Hepatocyte (in vitro differentiated cells): ENCODE results near the gene FGF5. TPM values are rescaled to one million over a fixed set of nuclear protein-coding genes. Genes with fewer than 3 reads are reported as not detected.

Experiments used
- DNase-seq: peaks from one replicate; pipeline ENCODE4 v3.0.0-alpha.2; 2016; ENCODE audit warnings: low spot score
- H2AFZ ChIP-seq: fragments of 200-600 bp; sonication (generic); 2 replicates; pipeline ENCODE4 v1.6.0; 2016; ENCODE audit warnings: antibody characterized with exemption, mild to moderate bottlenecking
- H3K27ac ChIP-seq: fragments of 200-600 bp; sonication (generic); 2 replicates; pipeline ENCODE4 v1.5.1; 2016; ENCODE audit warnings: mild to moderate bottlenecking
- H3K27me3 ChIP-seq: fragments of 200-600 bp; sonication (generic); 2 replicates; pipeline ENCODE4 v1.6.1; 2016
- H3K36me3 ChIP-seq: fragments of 200-600 bp; sonication (generic); replicated peaks from 2 replicates; pipeline ENCODE4 v1.5.1; 2016; ENCODE audit warnings: low read depth; ENCODE audit not compliant: insufficient read depth
- H3K4me1 ChIP-seq: fragments of 200-600 bp; sonication (generic); 2 replicates; pipeline ENCODE4 v1.5.1; 2016; ENCODE audit warnings: mild to moderate bottlenecking, moderate library complexity; ENCODE audit not compliant: insufficient read depth
- H3K4me2 ChIP-seq: fragments of 200-600 bp; sonication (generic); 2 replicates; pipeline ENCODE4 v1.6.0; 2016
- H3K4me3 ChIP-seq: fragments of 200-600 bp; sonication (generic); 2 replicates; pipeline ENCODE4 v1.5.1; 2016; ENCODE audit warnings: mild to moderate bottlenecking
- H3K79me2 ChIP-seq: fragments of 200-600 bp; sonication (generic); 2 replicates; pipeline ENCODE4 v1.6.0; 2017; ENCODE audit warnings: mild to moderate bottlenecking
- H3K9me2 ChIP-seq: fragments of 200-600 bp; sonication (generic); replicated peaks from 2 replicates; pipeline ENCODE4 v1.6.0; 2017; ENCODE audit warnings: mild to moderate bottlenecking; ENCODE audit not compliant: insufficient read depth
- H3K9me3 ChIP-seq: fragments of 200-600 bp; sonication (generic); 2 replicates; pipeline ENCODE4 v1.5.1; 2016; ENCODE audit warnings: low read depth, mild to moderate bottlenecking
- H4K20me1 ChIP-seq: fragments of 200-600 bp; sonication (generic); 2 replicates; pipeline ENCODE4 v1.6.0; 2016; ENCODE audit warnings: mild to moderate bottlenecking; ENCODE audit not compliant: insufficient read depth, poor library complexity, severe bottlenecking
- CTCF ChIP-seq: fragments of 200-600 bp; sonication (generic); IDR thresholded peaks from 2 replicates; pipeline ENCODE4 v1.5.1; 2016; ENCODE audit warnings: antibody characterized with exemption, mild to moderate bottlenecking; ENCODE audit not compliant: poor library complexity
- EZH2 ChIP-seq: fragments of 200-600 bp; sonication (generic); IDR thresholded peaks from 2 replicates; pipeline ENCODE4 v1.6.1; 2016; ENCODE audit warnings: antibody characterized with exemption, mild to moderate bottlenecking, borderline replicate concordance
- EZH2phosphoT487 ChIP-seq: fragments of 200-600 bp; sonication (generic); IDR thresholded peaks from one replicate; pipeline ENCODE4 v1.6.1; 2018; ENCODE audit warnings: antibody characterized with exemption, mild to moderate bottlenecking, low read depth, moderate library complexity; ENCODE audit not compliant: unreplicated experiment, severe bottlenecking
- WGBS: methylation state at CpG from one replicate; pipeline ENCODE4 v1.1.6; 2016; ENCODE audit warnings: low lambda C conversion rate; ENCODE audit errors: missing lambda C conversion rate; 5-methylcytosine and 5-hydroxymethylcytosine counted together
- polyA plus RNA-seq: library from polyadenylated mRNA; unstranded; fragments of >200 nt; fragmentation: Nextera tagmentation; extraction: Ambion mirVana; gene quantifications from 2 replicates; pipeline ENCODE4 v1.2.1, GENCODE V29; 2016
- total RNA-seq: library from RNA; depleted of rRNA; stranded (reverse); fragments of >200 nt; gene quantifications from 2 replicates; pipeline ENCODE4 v1.2.3, GENCODE V29; 2014

Gene FGF5
- total and polyA plus RNA-seq, 2 experiments from 2014 or later = 0.42 TPM; not detected in 1

DNA sequence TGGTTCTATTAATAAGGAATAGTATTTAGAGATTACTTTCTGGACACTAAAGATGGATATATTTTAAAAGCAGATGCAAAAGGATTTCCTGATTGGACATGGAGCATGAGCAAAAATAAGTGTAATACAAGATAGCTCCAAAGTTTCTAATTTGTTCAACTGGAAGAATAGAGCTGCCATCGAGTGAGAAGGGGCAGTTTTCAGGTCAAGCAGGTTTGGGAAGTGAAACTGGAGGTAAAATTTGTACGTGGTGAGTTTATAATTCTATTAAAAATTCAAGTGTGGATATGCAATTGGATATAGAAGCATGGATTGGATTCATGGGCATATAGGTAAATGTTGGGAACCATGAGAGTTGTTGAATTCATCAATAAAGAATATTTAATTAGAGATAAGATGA, 37.3 kb upstream of the FGF5 start:
- TF ChIP-seq CTCF (no peak), EZH2phosphoT487 (no peak), EZH2 (no peak)
- Histone ChIP-seq H3K4me2 (no peak overlapping the region), H3K4me3 (no peak overlapping the region), H3K27me3 (peaks cover 37% of the 10 kb centered on the region), H3K79me2 (no peaks in the 10 kb centered on the region), H3K27ac (no peak overlapping the region), H3K4me1 (no peaks in the 10 kb centered on the region), H2AFZ (no peak overlapping the region), H3K36me3 (no peaks in the 10 kb centered on the region), H4K20me1 (no peaks in the 10 kb centered on the region), H3K9me3 (no peaks in the 10 kb centered on the region), H3K9me2 (no peaks in the 10 kb centered on the region)
- no peak for DNase-seq
- WGBS = 59% methylated on average over 2 of the region's 2 CpGs

DNA sequence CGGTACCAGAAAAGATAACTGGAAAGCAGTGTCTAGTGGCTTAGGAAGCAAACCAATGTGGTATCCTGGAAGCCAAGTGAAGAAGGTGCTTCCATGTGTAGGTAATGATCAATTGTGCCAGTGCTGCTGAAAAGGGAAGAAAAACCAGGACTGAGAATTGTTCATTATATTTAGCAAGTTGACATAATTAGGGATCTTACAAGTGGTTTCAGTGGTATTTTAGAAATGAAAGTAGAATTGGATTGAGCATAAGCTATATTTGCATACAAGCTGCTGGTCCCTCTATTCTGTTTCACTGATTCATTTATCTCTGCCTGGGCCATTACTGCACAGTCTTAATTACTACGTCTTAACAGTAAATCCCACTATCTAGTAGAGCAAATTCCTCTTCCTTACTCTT, 36.9 kb upstream of the FGF5 start:
- Histone ChIP-seq H3K4me1 (no peaks in the 10 kb centered on the region), H4K20me1 (no peaks in the 10 kb centered on the region), H3K36me3 (no peaks in the 10 kb centered on the region), H3K79me2 (no peaks in the 10 kb centered on the region), H3K27ac (no peak overlapping the region), H3K27me3 (peaks cover 37% of the 10 kb centered on the region), H2AFZ (no peak overlapping the region), H3K9me3 (no peaks in the 10 kb centered on the region), H3K4me3 (no peak overlapping the region), H3K9me2 (no peaks in the 10 kb centered on the region), H3K4me2 (no peak overlapping the region)
- DNase-seq = no peak
- 87% methylated on average over 2 of the region's 2 CpGs for WGBS
- TF ChIP-seq EZH2 (no peak), EZH2phosphoT487 (no peak), CTCF (no peak)

DNA sequence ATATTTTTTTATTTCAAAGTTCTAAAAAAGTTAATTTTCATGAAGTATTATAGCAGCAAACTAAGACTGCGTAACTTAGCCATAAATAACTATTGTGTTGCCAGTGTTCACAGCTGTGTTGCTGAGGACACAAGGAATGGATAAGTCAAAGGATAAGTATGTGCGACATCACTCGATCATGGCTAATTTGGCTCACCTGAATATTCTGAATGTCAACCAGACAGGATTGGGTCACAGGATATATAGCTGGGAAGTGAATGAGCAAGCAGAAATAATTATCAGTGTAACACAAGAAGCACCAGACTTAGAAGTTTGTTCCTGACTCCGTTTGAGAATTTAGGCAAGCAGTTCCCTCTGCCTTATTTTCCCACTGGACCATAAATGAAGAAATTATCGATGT, 35.3 kb upstream of the FGF5 start:
- peaks cover 31% of the 10 kb centered on the region for H3K27me3 ChIP-seq
- TF ChIP-seq CTCF = no peak
- no peak for TF ChIP-seq EZH2
- TF ChIP-seq EZH2phosphoT487 = no peak
- no peaks in the 10 kb centered on the region for H3K4me1 ChIP-seq
- H4K20me1 ChIP-seq = no peaks in the 10 kb centered on the region
- H3K4me3 ChIP-seq = no peak overlapping the region
- H3K79me2 ChIP-seq = no peaks in the 10 kb centered on the region
- DNase-seq = no peak
- 89% methylated on average over 5 of the region's 5 CpGs for WGBS
- no peaks in the 10 kb centered on the region for H3K36me3 ChIP-seq
- no peak overlapping the region for H2AFZ ChIP-seq
- H3K9me3 ChIP-seq = no peaks in the 10 kb centered on the region
- H3K9me2 ChIP-seq = no peaks in the 10 kb centered on the region
- H3K4me2 ChIP-seq = no peak overlapping the region
- H3K27ac ChIP-seq = no peak overlapping the region
